NK-92 (cell line): ENCODE data around the gene UGT1A9.

Experiments used
- DNase-seq: peaks from one replicate; lab custom pipeline; 2025; ENCODE audit not compliant: unreplicated experiment; lab: John Stamatoyannopoulos, UW

The UGT1A9 gene

GRCh38 chr2:233795735-233796171, 124.1 kb downstream of the UGT1A9 start:
- no peak for DNase-seq

GRCh38 chr2:233796254-233796653, 124.6 kb downstream of the UGT1A9 start:
- no peak for DNase-seq

- no peak for DNase-seq
Measured at GRCh38 chr2:233798335-233799086, 126.8 kb downstream of the UGT1A9 start.

GRCh38 chr2:233799087-233799665, 127.5 kb downstream of the UGT1A9 start:
- DNase-seq: no peak

- DNase-seq: no peak
Measured at GRCh38 chr2:233799716-233800115, 128.0 kb downstream of the UGT1A9 start.

- no peak for DNase-seq
Measured at GRCh38 chr2:233800208-233800607, 128.5 kb downstream of the UGT1A9 start.

GRCh38 chr2:233801357-233802131, 129.8 kb downstream of the UGT1A9 start:
- DNase-seq: no peak

GRCh38 chr2:233802132-233802815, 130.6 kb downstream of the UGT1A9 start:
- DNase-seq: no peak

GRCh38 chr2:233803292-233803911, 131.7 kb downstream of the UGT1A9 start:
- DNase-seq: no peak

GRCh38 chr2:233803994-233804393, 132.3 kb downstream of the UGT1A9 start:
- no peak for DNase-seq

- DNase-seq: no peak
Measured at GRCh38 chr2:233807215-233807865, 135.6 kb downstream of the UGT1A9 start.

- DNase-seq: no peak
Measured at GRCh38 chr2:233807966-233808935, 136.6 kb downstream of the UGT1A9 start.

- no peak for DNase-seq
Measured at GRCh38 chr2:233810385-233810784, 138.7 kb downstream of the UGT1A9 start.

GRCh38 chr2:233811087-233811486, 139.4 kb downstream of the UGT1A9 start:
- no peak for DNase-seq

GRCh38 chr2:233811732-233812131, 140.0 kb downstream of the UGT1A9 start:
- no peak for DNase-seq

- no peak for DNase-seq
Measured at GRCh38 chr2:233813236-233814055, 141.7 kb downstream of the UGT1A9 start.

- DNase-seq: no peak
Measured at GRCh38 chr2:233814056-233814835, 142.5 kb downstream of the UGT1A9 start.

GRCh38 chr2:233815861-233816260, 144.2 kb downstream of the UGT1A9 start:
- no peak for DNase-seq
